HS-27A (cell line): Measurements from ENCODE around the gene INPP4A.

Experiments used
- DNase-seq: peaks from one replicate; pipeline ENCODE4 v3.0.0-alpha.2; 2012; ENCODE audit warnings: low read depth, missing footprints

The INPP4A gene

GRCh38 chr2:98541906-98542305 lies 97.2 kb downstream of the INPP4A start:
- DNase-seq, result no peak

GRCh38 chr2:98543214-98543613 lies 98.6 kb downstream of the INPP4A start:
- no peak for DNase-seq

- no peak for DNase-seq
Observed at GRCh38 chr2:98543842-98544241, 99.2 kb downstream of the INPP4A start.

- DNase-seq, result no peak
Observed at GRCh38 chr2:98545591-98545990, 100.9 kb downstream of the INPP4A start.

GRCh38 chr2:98546186-98546585 lies 101.5 kb downstream of the INPP4A start:
- no peak for DNase-seq

GRCh38 chr2:98547092-98547790 lies 102.6 kb downstream of the INPP4A start:
- DNase-seq, result no peak

- DNase-seq, result no peak
Observed at GRCh38 chr2:98548920-98549818, 104.5 kb downstream of the INPP4A start.

GRCh38 chr2:98550165-98550564 lies 105.5 kb downstream of the INPP4A start:
- DNase-seq, result no peak

- no peak for DNase-seq
Observed at GRCh38 chr2:98551316-98551715, 106.7 kb downstream of the INPP4A start.

- DNase-seq, result no peak
Observed at GRCh38 chr2:98552499-98553179, 108.0 kb downstream of the INPP4A start.

- DNase-seq, result no peak
Observed at GRCh38 chr2:98554116-98554861, 109.6 kb downstream of the INPP4A start.

GRCh38 chr2:98555696-98556095 lies 111.0 kb downstream of the INPP4A start:
- DNase-seq, result no peak

- DNase-seq, result no peak
Observed at GRCh38 chr2:98556344-98557033, 111.8 kb downstream of the INPP4A start.

GRCh38 chr2:98558852-98559530 lies 114.3 kb downstream of the INPP4A start:
- DNase-seq, result no peak

GRCh38 chr2:98559581-98559980 lies 114.9 kb downstream of the INPP4A start:
- DNase-seq, result no peak

- peak; percentile 34 for DNase-seq
Observed at GRCh38 chr2:98560256-98560771, 115.7 kb downstream of the INPP4A start.

GRCh38 chr2:98561018-98561417 lies 116.4 kb downstream of the INPP4A start:
- DNase-seq, result no peak

GRCh38 chr2:98561902-98562695 lies 117.4 kb downstream of the INPP4A start:
- DNase-seq, result no peak

- no peak for DNase-seq
Observed at GRCh38 chr2:98563394-98563793, 118.7 kb downstream of the INPP4A start.
